Right lobe of liver (tissue), 6 donors: ENCODE results near the gene ALOXE3. TPM values are rescaled to one million over a fixed set of nuclear protein-coding genes. Genes with fewer than 3 reads are reported as not detected.

Experiments
- ATAC-seq, 4 donors: fragments of 200-7000 bp; cut with Tn5 transposase; one replicate each; pipeline ENCODE4 v1.9.1; 2020; ENCODE audit warnings: mild to moderate bottlenecking in 4 of 4, moderate library complexity in 4 of 4
- DNase-seq, 3 donors: peaks; one replicate each; pipeline ENCODE4 v3.0.0-alpha.2; 2020
- H3K27ac ChIP-seq, 3 donors: fragments of 200-600 bp; one replicate each; pipeline ENCODE4 v1.8.0; 2022
- H3K27me3 ChIP-seq, 2 donors: fragments of 200-600 bp; one replicate each; pipeline ENCODE4 v1.8.0; 2022
- H3K36me3 ChIP-seq, 4 donors: fragments of 200-600 bp; sonication (generic) in 1 of 4; one replicate each; pipeline versions ENCODE4 v1.5.1 to v1.8.0; 2017 to 2022; ENCODE audit warnings: control low read depth in 1 of 4
- H3K4me1 ChIP-seq, 4 donors: fragments of 200-600 bp; sonication (generic) in 1 of 4; one replicate each; pipeline versions ENCODE4 v1.5.1 to v1.8.0; 2017 to 2022; ENCODE audit warnings: control low read depth in 1 of 4
- H3K4me3 ChIP-seq, 3 donors: fragments of 200-600 bp; one replicate each; pipeline ENCODE4 v1.8.0; 2022
- H3K9me3 ChIP-seq, 4 donors: fragments of 200-600 bp; sonication (generic) in 1 of 4; one replicate each; pipeline versions ENCODE4 v1.5.1 to v1.8.0; 2017 to 2022; ENCODE audit warnings: control low read depth in 1 of 4
- CTCF ChIP-seq, 4 donors: fragments of 200-600 bp in 3 of 4; fragments of 450-650 bp in 1 of 4; IDR thresholded peaks; one replicate each; pipeline versions ENCODE4 v1.5.1 to v1.8.0; 2016 to 2022; ENCODE audit warnings: antibody characterized with exemption in 4 of 4, mild to moderate bottlenecking in 2 of 4
- POLR2A ChIP-seq: fragments of 450-650 bp; IDR thresholded peaks from one replicate; pipeline ENCODE4 v1.6.1; 2017; ENCODE audit warnings: antibody characterized with exemption, mild to moderate bottlenecking
- WGBS: methylation state at CpG from one replicate; pipeline ENCODE4 v1.1.6; 2018; ENCODE audit warnings: low coverage, low lambda C conversion rate; ENCODE audit not compliant: insufficient coverage; ENCODE audit errors: missing lambda C conversion rate; 5-methylcytosine and 5-hydroxymethylcytosine counted together
- intact Hi-C, 2 donors: fragments of 100-400 bp; cut with DNase I; formaldehyde crosslinking; loops; one replicate each; pipeline versions ENCODE4 v1.11.2 to v1.14.1; 2022
- long read RNA-seq: library from polyadenylated mRNA; unstranded; transcript quantifications from one replicate; pipeline ENCODE4 v2.0.0, GENCODE V29; 2019
- total RNA-seq, 6 experiments: library from RNA; depleted of rRNA in 2 of 6; stranded (reverse); fragments of >200 nt in 2 of 6; fragmentation: NEBNext Ultra II Directional in 3 of 6; extraction: Animal tissue kit (Norgen Biotek cat#: 25700) in 3 of 6; gene quantifications; one replicate each; pipeline versions ENCODE4 v1.1.0 to v1.2.4, GENCODE V29; 2016 to 2023
- donor health status: DM: no; HTN: yes; CAD: no.
- donor health status: DM: no; HTN: no; CAD: no.
- donor health status: DM: no; HTN: no; CAD: no.
- donor health status: DM: no; HTN: yes; CAD: no.
- donor health status: DM: no; HTN: yes; CAD: no.

ALOXE3 gene
- not detected for total RNA-seq
- long read RNA-seq, result 0 reads

- intact Hi-C loops, result loop anchor here in 1 of 2 donors (10.0 kb wide), 1 partner anchor 53 kb away; no protein-coding TSS in a partner anchor
- no peak for TF ChIP-seq POLR2A
- TF ChIP-seq CTCF (IDR thresholded peaks at IDR 0.05), result no peak
- WGBS, result under 1% methylated on average over 25 of the region's 33 CpGs
- DNase-seq, result peak in 1 of 3 donors; percentile 36
- Histone ChIP-seq H3K9me3 (no peaks in the 10 kb centered on the region), H3K36me3 (no peaks in the 10 kb centered on the region), H3K4me1 (peaks cover 0 to 38% (median 10%) of the 10 kb centered on the region in 4 donors), H3K4me3 (peak within 1 kb of the TSS; percentile 29 to 49 (median 37)), H3K27ac (peak within 1 kb of the TSS; percentile 13 to 41 (median 33)), H3K27me3 (peaks cover 0 to 29% of the 10 kb centered on the region in 2 donors)
- ATAC-seq, result peak in 1 of 4 donors; percentile 34
Observed at GRCh38 chr17:8117980-8118768, at the start of gene ALOXE3. TSS of gene ALOXE3 (minus strand) at chr17:8118514. CDS start at chr17:8117990, 524 bp downstream.

GRCh38 chr17:8167526-8167925, 49.2 kb upstream of the ALOXE3 start:
- no peak for ATAC-seq
- intact Hi-C loops, result no loop called here

GRCh38 chr17:8166731-8167130, 48.4 kb upstream of the ALOXE3 start:
- no peak overlapping the region for H3K4me3 ChIP-seq
- H3K27ac ChIP-seq, result no peak overlapping the region
- TF ChIP-seq CTCF (IDR thresholded peaks at IDR 0.05) (no peak), POLR2A (no peak)
- intact Hi-C loops, result no loop called here
- 100% methylated on average over 1 of the region's 6 CpGs for WGBS
- H3K27me3 ChIP-seq, result no peaks in the 10 kb centered on the region
- no peaks in the 10 kb centered on the region for H3K36me3 ChIP-seq
- peaks cover 0 to 18% (median 15%) of the 10 kb centered on the region in 4 donors for H3K4me1 ChIP-seq
- DNase-seq (peak in 1 of 3 donors; percentile 16), ATAC-seq (no peak)
- no peaks in the 10 kb centered on the region for H3K9me3 ChIP-seq

More at GRCh38 chr17:8167526-8167925, 49.2 kb upstream of the ALOXE3 start:
- DNase-seq, result no peak
- TF ChIP-seq CTCF (IDR thresholded peaks at IDR 0.05) (no peak), POLR2A (no peak)
- Histone ChIP-seq H3K4me1 (peaks cover 0 to 16% (median 14%) of the 10 kb centered on the region in 4 donors), H3K4me3 (no peak overlapping the region), H3K27ac (no peak overlapping the region), H3K36me3 (no peaks in the 10 kb centered on the region), H3K9me3 (no peaks in the 10 kb centered on the region), H3K27me3 (no peaks in the 10 kb centered on the region)
- 84% methylated on average over 3 of the region's 3 CpGs for WGBS

GRCh38 chr17:8164815-8165131, 46.5 kb upstream of the ALOXE3 start:
- Histone ChIP-seq H3K36me3 (peaks cover 0 to 11% (median 0%) of the 10 kb centered on the region in 4 donors), H3K27me3 (no peaks in the 10 kb centered on the region), H3K4me3 (no peak overlapping the region), H3K4me1 (peaks cover 0 to 25% (median 19%) of the 10 kb centered on the region in 4 donors), H3K9me3 (no peaks in the 10 kb centered on the region), H3K27ac (peak overlapping the region; percentile 99)
- TF ChIP-seq POLR2A, result no peak
- no peak for TF ChIP-seq CTCF (IDR thresholded peaks at IDR 0.05)
- WGBS, result 56% methylated on average over 6 of the region's 6 CpGs
- DNase-seq (no peak), ATAC-seq (no peak)
- intact Hi-C loops, result no loop called here
